Hindlimb muscle (tissue), 1 donor: ENCODE data around the gene CDC42BPA. TPM values are rescaled to one million over a fixed set of nuclear protein-coding genes. Genes with fewer than 3 reads are reported as not detected.
"Not testable (repeated sequence)": the region's sequence is repeated elsewhere in the genome, so short reads cannot be mapped to it uniquely, and the experiment has no call there.

ENCODE experiments used
- DNase-seq: peaks from one replicate; pipeline ENCODE4 v3.0.0-alpha.2; 2013
- polyA plus RNA-seq: library from polyadenylated mRNA; unstranded; fragments of 120-200 nt; gene quantifications from one replicate; pipeline ENCODE4 v1.2.1, GENCODE V29; 2013; ENCODE audit not compliant: insufficient read length

CDC42BPA gene
- polyA plus RNA-seq, 1 donor = 28.8 TPM

- DNase-seq = no peak
Measured at GRCh38 chr1:227043755-227044154, 274.5 kb downstream of the CDC42BPA start.

- no peak for DNase-seq
Measured at GRCh38 chr1:227042292-227042691, 276.0 kb downstream of the CDC42BPA start.

GRCh38 chr1:227038401-227038800 lies 279.9 kb downstream of the CDC42BPA start:
- no peak for DNase-seq

DNA sequence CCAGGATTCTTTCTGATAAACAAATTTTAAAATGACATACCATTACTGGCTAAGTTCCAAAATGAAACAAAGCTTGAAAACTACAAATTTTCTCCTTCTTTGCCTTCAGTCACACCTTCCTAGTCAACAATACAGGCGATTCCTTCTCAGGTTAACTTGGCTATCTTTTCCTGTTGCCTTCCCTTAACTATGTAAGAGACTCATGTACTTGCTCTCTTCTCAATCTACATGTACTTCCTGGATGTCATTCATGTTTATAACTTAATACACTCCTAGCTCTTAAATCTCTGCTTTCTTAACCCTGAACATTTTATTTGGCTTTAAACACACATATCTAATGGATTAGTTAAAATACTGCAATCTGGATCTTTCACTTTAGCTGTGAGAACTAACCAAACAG lies 281.2 kb downstream of the CDC42BPA start:
- DNase-seq = no peak

DNA sequence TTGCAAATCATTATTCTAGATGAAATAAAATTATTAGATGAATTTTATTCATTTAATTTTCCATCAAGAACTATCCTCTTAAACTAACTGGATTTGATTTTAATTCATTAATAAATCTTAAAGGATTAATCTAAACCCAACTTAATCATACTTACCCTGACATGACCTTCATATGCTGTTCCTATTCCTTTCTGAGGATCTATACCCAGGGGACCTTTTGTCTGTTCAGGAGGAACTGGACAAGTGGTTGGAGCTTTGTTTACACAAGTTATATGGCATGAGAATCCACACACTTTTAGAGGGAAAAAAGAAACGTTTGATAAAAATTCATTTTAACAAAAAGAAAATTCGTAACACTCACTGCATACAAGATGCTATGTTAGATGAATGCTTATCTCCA lies 283.0 kb downstream of the CDC42BPA start:
- DNase-seq = no peak

- no peak for DNase-seq
Measured at GRCh38 chr1:227033880-227034279, 284.4 kb downstream of the CDC42BPA start.

DNA sequence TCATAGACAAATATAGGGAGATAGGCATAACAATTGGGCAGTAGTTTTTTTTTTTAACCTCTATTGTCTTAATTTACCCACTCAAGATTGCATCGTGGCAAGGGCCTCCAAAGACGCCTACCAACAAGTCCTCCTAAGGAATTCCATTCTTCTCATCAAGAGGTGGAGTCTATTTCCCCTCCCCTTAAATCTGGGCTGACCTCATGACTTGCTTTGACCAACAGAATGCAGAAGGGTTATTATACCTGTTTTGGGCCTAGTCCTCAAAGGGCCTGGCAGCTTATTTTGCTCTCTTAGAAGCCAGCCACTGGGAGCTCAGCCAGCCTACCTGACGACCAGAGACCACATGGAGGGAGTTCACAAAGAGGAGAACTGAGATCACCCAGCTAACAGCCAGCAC lies 285.9 kb downstream of the CDC42BPA start:
- DNase-seq = peak; percentile 1

DNA sequence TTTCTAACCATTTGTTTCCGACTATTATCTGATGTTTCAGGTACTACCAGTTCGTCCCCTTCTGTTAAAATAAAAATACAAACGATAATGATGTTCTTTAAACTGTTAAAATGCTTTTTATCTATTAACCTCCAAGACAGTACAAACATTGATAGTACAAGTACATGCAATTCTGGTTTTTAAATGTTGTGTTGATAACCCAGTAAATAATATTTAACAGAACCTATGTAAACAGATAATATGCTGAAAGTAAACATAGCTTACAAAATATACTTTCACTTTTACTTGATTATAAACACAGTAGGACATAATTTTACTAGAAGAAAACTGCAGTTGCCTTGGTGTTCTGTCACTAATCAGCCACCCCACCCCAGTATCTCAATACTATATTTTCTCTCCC lies 301.3 kb downstream of the CDC42BPA start:
- no peak for DNase-seq

GRCh38 chr1:227010645-227011044 lies 307.6 kb downstream of the CDC42BPA start:
- DNase-seq = no peak

DNA sequence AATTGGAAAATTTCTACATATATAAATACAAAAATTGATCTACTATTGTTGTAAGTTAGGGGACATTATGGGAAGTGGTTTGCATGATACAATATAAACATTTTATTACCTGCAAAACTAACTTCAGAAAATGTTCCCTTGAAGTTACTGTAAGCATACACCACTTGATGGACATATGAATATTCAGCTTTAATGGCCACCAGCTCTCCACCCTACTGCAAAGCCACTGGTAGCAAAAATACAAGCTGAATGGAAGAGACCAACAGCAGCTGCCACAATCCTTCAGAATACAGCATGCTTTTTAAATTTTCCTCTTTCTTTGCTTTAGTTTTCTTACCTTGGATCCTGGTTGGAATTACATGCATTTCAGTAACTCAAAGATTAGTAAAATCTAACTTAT lies 308.4 kb downstream of the CDC42BPA start:
- DNase-seq = no peak

DNA sequence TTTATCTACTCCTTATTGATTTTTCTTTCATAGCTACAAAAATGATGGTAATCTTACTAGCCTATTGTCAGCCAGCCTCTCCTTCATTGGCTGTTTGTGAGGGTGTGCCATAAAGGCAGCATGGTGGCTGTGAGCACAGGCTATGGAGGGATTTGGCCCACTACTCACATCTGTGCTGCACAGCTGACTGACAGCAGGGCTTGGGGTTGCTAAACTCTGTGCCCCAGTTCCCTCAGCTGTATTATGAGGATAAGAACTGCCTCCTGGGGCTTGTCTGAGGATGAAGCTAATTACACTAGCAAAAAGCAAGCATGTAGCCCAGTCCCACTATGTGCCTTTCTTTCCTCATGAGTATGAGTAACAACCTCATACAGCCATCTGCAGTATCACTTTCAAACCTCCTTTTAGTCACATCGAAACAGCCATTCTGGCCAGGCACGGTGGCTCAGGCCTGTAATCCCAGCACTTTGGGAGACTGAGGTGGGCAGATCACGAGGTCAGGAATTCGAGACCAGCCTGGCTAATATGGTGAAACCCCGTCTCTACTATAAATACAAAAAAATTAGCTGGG lies 312.0 kb downstream of the CDC42BPA start:
- DNase-seq = no peak

GRCh38 chr1:227004796-227005195 lies 313.5 kb downstream of the CDC42BPA start:
- DNase-seq = no peak

DNA sequence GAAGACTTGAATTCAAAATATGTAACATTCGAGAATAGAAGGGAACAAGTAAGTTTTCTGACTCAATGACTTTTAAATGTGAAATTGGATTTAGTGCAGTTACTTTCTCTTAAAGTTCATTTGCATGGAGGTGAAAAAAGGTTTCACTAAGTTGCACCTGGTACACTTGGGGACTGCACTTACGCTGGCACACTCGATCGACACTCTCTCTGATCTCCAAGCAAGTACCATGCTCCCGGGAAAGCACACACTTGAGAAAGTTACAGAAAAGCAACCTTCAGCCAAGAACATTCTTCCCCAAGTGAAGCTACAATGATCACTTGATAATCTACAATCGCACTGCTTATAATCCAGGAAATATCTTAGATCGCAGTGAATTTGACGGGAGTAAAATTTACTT lies 315.1 kb downstream of the CDC42BPA start:
- DNase-seq = no peak

DNA sequence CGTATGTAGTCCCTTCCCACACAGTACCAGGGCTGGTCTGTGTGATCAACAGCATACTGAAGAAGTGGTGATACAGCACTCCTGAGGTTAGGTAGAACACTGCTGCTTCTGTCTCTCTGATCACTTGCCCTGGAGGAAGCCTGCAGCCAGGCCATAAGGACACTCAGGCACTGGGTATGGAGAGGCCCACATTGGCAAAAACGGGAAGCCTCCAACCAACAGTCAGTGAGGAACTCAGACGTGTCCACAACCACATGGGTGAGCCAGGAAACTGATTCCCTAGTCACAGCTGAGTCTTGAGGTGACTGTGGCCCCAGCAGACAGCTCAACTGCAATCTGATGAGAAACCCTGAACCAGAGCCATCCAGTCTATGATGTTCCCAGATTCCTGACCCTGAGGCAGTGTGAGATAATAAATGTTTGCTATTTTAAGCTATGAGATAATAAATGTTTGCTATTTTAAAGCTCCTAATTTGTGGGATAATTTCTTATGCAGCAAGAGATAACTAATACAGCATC lies 315.7 kb downstream of the CDC42BPA start:
- no peak for DNase-seq

GRCh38 chr1:226999579-226999978 lies 318.7 kb downstream of the CDC42BPA start:
- not testable (repeated sequence) for DNase-seq

- no peak for DNase-seq
Measured at GRCh38 chr1:226995365-226996332, 322.6 kb downstream of the CDC42BPA start.

- DNase-seq = no peak
Measured at GRCh38 chr1:226994586-226995364, 323.5 kb downstream of the CDC42BPA start.

GRCh38 chr1:226993814-226994585 lies 324.3 kb downstream of the CDC42BPA start:
- DNase-seq = no peak

DNA sequence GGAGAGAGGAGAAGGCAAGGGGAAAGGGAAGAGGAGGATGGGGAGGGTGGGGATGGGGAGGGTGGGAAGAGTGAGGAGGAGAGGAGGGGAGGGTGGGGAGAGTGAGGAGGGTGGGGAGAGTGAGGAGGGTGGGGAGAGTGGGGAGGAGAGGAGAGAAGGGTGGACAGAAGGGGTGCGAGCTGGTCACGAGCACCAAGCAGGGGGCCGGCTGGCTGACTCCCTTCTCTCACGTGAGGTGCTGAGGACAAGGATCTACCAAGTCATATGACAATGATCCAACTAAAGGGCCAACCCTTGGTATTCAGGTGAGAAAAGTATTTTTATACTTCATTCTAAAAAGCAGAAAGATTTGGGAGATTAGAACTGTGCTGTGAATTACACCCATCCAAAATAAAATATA lies 326.4 kb downstream of the CDC42BPA start:
- no peak for DNase-seq

GRCh38 chr1:226990133-226990716 lies 328.1 kb downstream of the CDC42BPA start:
- DNase-seq = no peak

DNA sequence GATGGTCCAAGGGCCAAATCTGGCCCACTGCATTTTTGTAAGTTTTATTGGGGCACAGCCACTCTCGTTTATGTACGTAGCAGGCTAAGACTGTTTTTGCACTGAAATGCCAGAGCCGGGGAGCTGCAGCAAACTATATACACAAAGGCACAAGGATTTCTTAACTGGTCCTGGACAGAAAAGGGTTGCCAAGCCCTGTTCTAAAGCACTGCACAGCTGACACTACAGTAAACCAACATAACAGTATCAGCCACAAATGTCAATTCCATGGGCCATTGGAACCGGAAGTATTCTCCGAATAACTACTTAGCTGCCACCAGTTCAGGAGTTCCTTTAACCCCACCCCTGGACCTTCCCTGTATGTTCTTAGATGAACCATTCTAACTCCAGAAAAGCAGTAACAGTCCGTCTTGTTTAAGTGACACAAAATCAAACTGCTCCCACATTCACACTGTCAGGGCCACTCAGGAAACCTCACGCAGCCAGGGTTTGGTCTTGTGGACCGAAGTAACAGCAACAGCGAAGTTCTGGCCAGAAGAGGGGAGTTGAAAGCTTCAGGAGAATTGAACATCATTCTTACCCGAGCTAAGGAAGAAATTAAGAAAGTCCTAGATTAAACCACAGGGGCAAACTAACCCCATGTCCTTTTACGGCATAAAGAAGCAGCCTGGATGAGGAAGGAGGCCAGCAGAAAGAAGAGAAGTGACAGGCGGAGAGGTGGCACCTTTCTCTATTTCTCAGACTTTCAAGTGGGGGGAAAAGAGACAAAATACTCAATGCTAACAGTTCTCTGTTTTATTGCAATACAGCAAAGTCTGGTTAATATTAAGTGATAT lies 329.0 kb downstream of the CDC42BPA start:
- no peak for DNase-seq
